Upper lobe of left lung (tissue), 6 donors: ENCODE measurements around the gene ST3GAL4. TPM values are rescaled to one million over a fixed set of nuclear protein-coding genes. Genes with fewer than 3 reads are reported as not detected.

ENCODE experiments used
- ATAC-seq, 2 donors: fragments of 200-7000 bp; cut with Tn5 transposase; one replicate each; pipeline ENCODE4 v1.9.1; 2022; ENCODE audit warnings: mild to moderate bottlenecking in 2 of 2, moderate library complexity in 2 of 2; ENCODE audit not compliant: low FRiP score in 2 of 2
- DNase-seq, 2 donors: peaks; one replicate each; pipeline ENCODE4 v3.0.0-alpha.2; 2019 to 2020
- H3K27ac ChIP-seq, 4 donors: fragments of 200-600 bp; sonication (generic); one replicate each; pipeline ENCODE4 v1.5.1; 2016 to 2019
- H3K27me3 ChIP-seq, 4 donors: fragments of 200-600 bp; sonication (generic); one replicate each; pipeline ENCODE4 v1.5.1; 2017 to 2019
- H3K36me3 ChIP-seq, 4 donors: fragments of 200-600 bp; sonication (generic); one replicate each; pipeline ENCODE4 v1.5.1; 2016 to 2019
- H3K4me1 ChIP-seq, 4 donors: fragments of 200-600 bp; sonication (generic); one replicate each; pipeline ENCODE4 v1.5.1; 2018 to 2019
- H3K4me3 ChIP-seq, 4 donors: fragments of 200-600 bp; sonication (generic); one replicate each; pipeline ENCODE4 v1.5.1; 2017 to 2019; ENCODE audit warnings: mild to moderate bottlenecking in 2 of 4, moderate library complexity in 1 of 4
- H3K9me3 ChIP-seq, 4 donors: fragments of 200-600 bp; sonication (generic); one replicate each; pipeline ENCODE4 v1.5.1; 2018 to 2019
- CTCF ChIP-seq, 6 experiments: fragments of 450-650 bp in 4 of 6; fragments of 200-600 bp in 2 of 6; sonication (generic) in 2 of 6; IDR thresholded peaks; one replicate each; pipeline ENCODE4 v1.5.1; 2016 to 2019; ENCODE audit warnings: antibody characterized with exemption in 6 of 6
- EP300 ChIP-seq, 4 donors: sonication (generic); formaldehyde crosslinking; IDR thresholded peaks; one replicate each; pipeline ENCODE4 v1.5.1; 2017; ENCODE audit warnings: antibody characterized with exemption in 4 of 4, control low read depth in 2 of 4
- POLR2A ChIP-seq, 4 donors: fragments of 450-650 bp; IDR thresholded peaks; one replicate each; pipeline ENCODE4 v1.5.1; 2016 to 2017; ENCODE audit warnings: antibody characterized with exemption in 4 of 4, mild to moderate bottlenecking in 2 of 4
- POLR2AphosphoS5 ChIP-seq, 2 donors: sonication (generic); formaldehyde crosslinking; IDR thresholded peaks; one replicate each; pipeline ENCODE4 v1.5.1; 2017; ENCODE audit warnings: antibody characterized with exemption in 2 of 2
- WGBS, 2 donors: methylation state at CpG; one replicate each; pipeline ENCODE4 v1.1.5; 2017 to 2018; 5-methylcytosine and 5-hydroxymethylcytosine counted together
- total RNA-seq, 6 donors: library from RNA; depleted of rRNA in 4 of 6; stranded (reverse); fragments of >200 nt in 4 of 6; gene quantifications; one replicate each; pipeline versions ENCODE4 v1.1.0 to v1.2.1, GENCODE V29; 2016 to 2021
- donor health status: DM: no; HTN: no; CAD: no; lungs with moderate emphysema.
- donor health status: DM: no; HTN: yes; CAD: no; lungs with severe emphysema.

Gene ST3GAL4
- total RNA-seq, 6 donors from 2014 or later: 20.6 to 47.9 (median 34.0) TPM

DNA sequence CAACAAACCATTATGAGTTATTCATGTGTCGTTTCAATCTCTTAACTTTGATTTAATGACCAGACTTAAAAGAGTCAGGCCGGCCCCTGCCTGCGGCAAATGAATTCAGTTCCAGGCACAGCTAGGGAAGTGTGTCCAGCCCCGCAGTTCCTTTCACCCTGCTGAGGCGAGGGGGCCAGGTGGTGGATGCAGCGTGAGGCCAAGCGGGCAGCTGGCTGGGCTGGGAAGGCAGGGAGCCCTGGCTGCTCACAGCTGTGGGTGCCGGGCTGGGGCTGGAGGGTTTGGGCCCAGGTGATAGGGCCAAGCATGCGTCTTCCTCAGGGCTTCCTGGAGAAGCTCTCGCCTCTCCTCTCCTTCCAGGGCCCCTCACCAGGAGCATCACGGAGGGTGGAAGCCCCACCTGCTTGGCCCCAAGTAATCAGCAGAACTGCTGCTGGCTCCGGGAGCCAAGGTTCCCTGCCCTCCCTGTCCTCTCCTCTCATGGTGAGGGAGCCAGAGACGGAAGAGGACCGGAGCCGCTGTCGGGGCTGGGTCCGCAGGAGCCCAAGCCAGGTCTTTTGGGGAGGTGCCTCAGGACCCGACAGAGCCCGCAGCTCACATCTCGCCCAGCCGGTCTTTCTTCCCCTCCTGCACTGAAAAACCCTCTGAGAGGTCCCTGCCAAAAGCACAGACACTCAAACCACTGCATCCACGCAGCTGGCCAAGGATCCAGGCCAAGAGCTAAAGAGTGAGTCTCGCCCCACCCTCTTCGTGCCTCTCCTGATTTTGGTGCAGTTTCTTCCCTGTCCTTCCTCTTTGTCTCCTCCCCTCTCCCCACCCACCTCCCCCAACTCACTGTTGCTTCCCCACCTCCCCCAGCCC lies 97.0 kb downstream of the ST3GAL4 start:
- no peak overlapping the region for H3K27ac ChIP-seq
- ATAC-seq (peak in 1 of 2 donors; percentile 67), DNase-seq (no peak)
- H3K27me3 ChIP-seq: no peaks in the 10 kb centered on the region
- no peaks in the 10 kb centered on the region for H3K36me3 ChIP-seq
- TF ChIP-seq POLR2A (IDR thresholded peaks at IDR 0.05) (no peak), POLR2AphosphoS5 (IDR thresholded peaks at IDR 0.05) (no peak), EP300 (IDR thresholded peaks at IDR 0.05) (no peak), CTCF (IDR thresholded peaks at IDR 0.05) (no peak)
- WGBS, 2 donors: 62 to 68% methylated on average over 20 to 24 of the region's 24 CpGs
- H3K4me1 ChIP-seq: peaks cover 0 to 8% (median 2%) of the 10 kb centered on the region in 4 donors
- H3K9me3 ChIP-seq: no peaks in the 10 kb centered on the region
- H3K4me3 ChIP-seq: no peak overlapping the region

- 89 to 92% methylated on average over 14 to 15 of the region's 15 CpGs for WGBS, 2 donors
- Histone ChIP-seq H3K4me3 (no peak overlapping the region), H3K9me3 (no peaks in the 10 kb centered on the region), H3K27ac (no peak overlapping the region), H3K4me1 (peaks cover 0 to 8% (median 2%) of the 10 kb centered on the region in 4 donors), H3K36me3 (no peaks in the 10 kb centered on the region), H3K27me3 (no peaks in the 10 kb centered on the region)
- TF ChIP-seq POLR2AphosphoS5 (IDR thresholded peaks at IDR 0.05): no peak
- TF ChIP-seq EP300 (IDR thresholded peaks at IDR 0.05): no peak
- DNase-seq: peak in 1 of 2 donors; percentile 56
- ATAC-seq: no peak
Observed at GRCh38 chr11:126456089-126456488, 100.6 kb downstream of the ST3GAL4 start.

GRCh38 chr11:126456783-126457542 lies 101.5 kb downstream of the ST3GAL4 start:
- Histone ChIP-seq H3K27me3 (no peaks in the 10 kb centered on the region), H3K9me3 (no peaks in the 10 kb centered on the region), H3K4me1 (peaks cover 0 to 8% (median 2%) of the 10 kb centered on the region in 4 donors), H3K27ac (no peak overlapping the region), H3K36me3 (no peaks in the 10 kb centered on the region), H3K4me3 (no peak overlapping the region)
- 69 to 77% methylated on average over 20 of the region's 20 CpGs for WGBS, 2 donors
- TF ChIP-seq POLR2AphosphoS5 (IDR thresholded peaks at IDR 0.05) (no peak), POLR2A (IDR thresholded peaks at IDR 0.05) (no peak), EP300 (IDR thresholded peaks at IDR 0.05) (no peak), CTCF (IDR thresholded peaks at IDR 0.05) (no peak)
- ATAC-seq (no peak), DNase-seq (no peak)

GRCh38 chr11:126457817-126458216 lies 102.3 kb downstream of the ST3GAL4 start:
- 78 to 96% methylated on average over 4 to 8 of the region's 8 CpGs for WGBS, 2 donors
- Histone ChIP-seq H3K4me3 (no peak overlapping the region), H3K27ac (no peak overlapping the region), H3K4me1 (peaks cover 0 to 2% (median 1%) of the 10 kb centered on the region in 4 donors), H3K36me3 (no peaks in the 10 kb centered on the region), H3K27me3 (no peaks in the 10 kb centered on the region), H3K9me3 (no peaks in the 10 kb centered on the region)
- no peak for TF ChIP-seq EP300 (IDR thresholded peaks at IDR 0.05)
- TF ChIP-seq POLR2AphosphoS5 (IDR thresholded peaks at IDR 0.05): no peak
- no peak for TF ChIP-seq CTCF (IDR thresholded peaks at IDR 0.05)
- no peak for TF ChIP-seq POLR2A (IDR thresholded peaks at IDR 0.05)
- DNase-seq (no peak), ATAC-seq (no peak)

GRCh38 chr11:126459691-126460281 lies 104.3 kb downstream of the ST3GAL4 start:
- no peak for TF ChIP-seq POLR2AphosphoS5 (IDR thresholded peaks at IDR 0.05)
- no peak for TF ChIP-seq CTCF (IDR thresholded peaks at IDR 0.05)
- TF ChIP-seq EP300 (IDR thresholded peaks at IDR 0.05): no peak
- no peak for TF ChIP-seq POLR2A (IDR thresholded peaks at IDR 0.05)
- peak in 1 of 2 donors; percentile 65 for ATAC-seq
- no peak for DNase-seq
- whole genome bisulfite sequencing, 2 donors: 72 to 75% methylated on average over 10 of the region's 10 CpGs
- H3K27me3 ChIP-seq: no peaks in the 10 kb centered on the region
- no peak overlapping the region for H3K4me3 ChIP-seq
- peaks cover 3 to 7% (median 4%) of the 10 kb centered on the region in 4 donors for H3K4me1 ChIP-seq
- no peak overlapping the region for H3K27ac ChIP-seq
- no peaks in the 10 kb centered on the region for H3K9me3 ChIP-seq
- H3K36me3 ChIP-seq: no peaks in the 10 kb centered on the region
